GM18508 (cell line): ENCODE results near the gene LAMB1.
"Not testable (repeated sequence)": the region's sequence is repeated elsewhere in the genome, so short reads cannot be mapped to it uniquely, and the experiment has no call there.

ENCODE experiments used
- ATAC-seq: cut with Tn5 transposase; IDR thresholded peaks from one replicate; pipeline ENCODE4 v1.9.1; 2021; ENCODE audit warnings: moderate number of reproducible peaks; ENCODE audit not compliant: insufficient read depth, unreplicated experiment

Gene LAMB1

GRCh38 chr7:107976620-107977019 is 26.3 kb downstream of the LAMB1 start:
- ATAC-seq = no peak

GRCh38 chr7:107975394-107976013 is 27.5 kb downstream of the LAMB1 start:
- no peak for ATAC-seq

GRCh38 chr7:107973861-107974260 is 29.1 kb downstream of the LAMB1 start:
- ATAC-seq = no peak

- no peak for ATAC-seq
Measured at GRCh38 chr7:107972941-107973376, 30.0 kb downstream of the LAMB1 start.

GRCh38 chr7:107972075-107972482 is 30.9 kb downstream of the LAMB1 start:
- ATAC-seq = no peak

GRCh38 chr7:107971613-107972012 is 31.3 kb downstream of the LAMB1 start:
- ATAC-seq = no peak

- ATAC-seq = no peak
Measured at GRCh38 chr7:107971100-107971499, 31.9 kb downstream of the LAMB1 start.

GRCh38 chr7:107969856-107970255 is 33.1 kb downstream of the LAMB1 start:
- ATAC-seq = no peak

- ATAC-seq = no peak
Measured at GRCh38 chr7:107968449-107968848, 34.5 kb downstream of the LAMB1 start.

GRCh38 chr7:107967420-107967819 is 35.5 kb downstream of the LAMB1 start:
- ATAC-seq = no peak

- ATAC-seq = no peak
Measured at GRCh38 chr7:107966711-107967110, 36.2 kb downstream of the LAMB1 start.

GRCh38 chr7:107964510-107964909 is 38.5 kb downstream of the LAMB1 start:
- no peak for ATAC-seq

- no peak for ATAC-seq
Measured at GRCh38 chr7:107962817-107963216, 40.1 kb downstream of the LAMB1 start.

- no peak for ATAC-seq
Measured at GRCh38 chr7:107961405-107961804, 41.6 kb downstream of the LAMB1 start.

GRCh38 chr7:107960272-107960671 is 42.7 kb downstream of the LAMB1 start:
- ATAC-seq = no peak

GRCh38 chr7:107959527-107959898 is 43.4 kb downstream of the LAMB1 start:
- no peak for ATAC-seq

- ATAC-seq = no peak
Measured at GRCh38 chr7:107958764-107959526, 44.0 kb downstream of the LAMB1 start.

GRCh38 chr7:107957436-107957835 is 45.5 kb downstream of the LAMB1 start:
- ATAC-seq = no peak

GRCh38 chr7:107956950-107957349 is 46.0 kb downstream of the LAMB1 start:
- not testable (repeated sequence) for ATAC-seq

- no peak for ATAC-seq
Measured at GRCh38 chr7:107955394-107955793, 47.6 kb downstream of the LAMB1 start.

GRCh38 chr7:107953924-107954303 is 49.0 kb downstream of the LAMB1 start:
- no peak for ATAC-seq
